Liver (tissue), 9 donors: ENCODE results near the gene AHR. TPM values are rescaled to one million over a fixed set of nuclear protein-coding genes. Genes with fewer than 3 reads are reported as not detected.

ENCODE experiments used
- DNase-seq: peaks from one replicate; pipeline ENCODE4 v3.0.0-alpha.2; 2017; ENCODE audit warnings: low spot score
- H3K27ac ChIP-seq, 2 donors: one replicate each; pipeline ENCODE4 v1.7.0; 2013; ENCODE audit warnings: inconsistent platforms in 2 of 2, low read length in 2 of 2, control low read depth in 1 of 2, low read depth in 1 of 2, mild to moderate bottlenecking in 1 of 2
- H3K27me3 ChIP-seq, 4 donors: one replicate each; pipeline versions ENCODE4 v1.6.1 to v1.7.0; 2013; ENCODE audit warnings: low read length in 3 of 4, inconsistent platforms in 1 of 4, mild to moderate bottlenecking in 1 of 4, moderate library complexity in 1 of 4; ENCODE audit not compliant: control insufficient read depth in 4 of 4, insufficient read depth in 4 of 4
- H3K36me3 ChIP-seq, 4 donors: one replicate each; pipeline versions ENCODE4 v1.6.1 to v1.7.0; 2013; ENCODE audit warnings: low read length in 3 of 4, mild to moderate bottlenecking in 3 of 4, low read depth in 1 of 4, moderate library complexity in 1 of 4; ENCODE audit not compliant: control insufficient read depth in 4 of 4, insufficient read depth in 3 of 4
- H3K4me1 ChIP-seq, 4 donors: one replicate each; pipeline versions ENCODE4 v1.6.1 to v1.7.0; 2013; ENCODE audit warnings: low read length in 3 of 4, mild to moderate bottlenecking in 3 of 4, moderate library complexity in 1 of 4; ENCODE audit not compliant: control insufficient read depth in 4 of 4, insufficient read depth in 4 of 4
- H3K4me3 ChIP-seq, 3 donors: one replicate each; pipeline versions ENCODE4 v1.6.1 to v1.7.0; 2013; ENCODE audit warnings: low read length in 3 of 3, control low read depth in 1 of 3, low read depth in 1 of 3, mild to moderate bottlenecking in 1 of 3
- H3K9ac ChIP-seq, 2 donors: one replicate each; pipeline ENCODE4 v1.7.0; 2013; ENCODE audit warnings: low read length in 2 of 2, mild to moderate bottlenecking in 2 of 2, moderate library complexity in 2 of 2, control low read depth in 1 of 2, low read depth in 1 of 2
- H3K9me3 ChIP-seq, 4 donors: one replicate each; pipeline versions ENCODE4 v1.6.1 to v1.7.0; 2013; ENCODE audit warnings: low read length in 3 of 4; ENCODE audit not compliant: control insufficient read depth in 4 of 4
- CTCF ChIP-seq: fragments of 150-350 bp; IDR thresholded peaks from 2 replicates; pipeline ENCODE4 v1.5.1; 2017; ENCODE audit warnings: improper control_type of control experiment, low read depth, low read length; ENCODE audit not compliant: missing input control
- EGR1 ChIP-seq, 2 donors: IDR thresholded peaks; 2 replicates each; pipeline ENCODE4 v1.6.1; 2016 to 2018; ENCODE audit warnings: antibody characterized with exemption in 2 of 2, low read depth in 2 of 2
- FOXA1 ChIP-seq: IDR thresholded peaks from 2 replicates; pipeline ENCODE4 v1.6.1; 2016; ENCODE audit warnings: antibody characterized with exemption
- FOXA2 ChIP-seq: IDR thresholded peaks from 2 replicates; pipeline ENCODE4 v1.6.1; 2016; ENCODE audit warnings: antibody characterized with exemption
- GABPA ChIP-seq, 2 donors: IDR thresholded peaks in 1 of 2; conservative IDR thresholded peaks in 1 of 2; 2 replicates each; pipeline ENCODE4 v1.6.1; 2016; ENCODE audit warnings: antibody characterized with exemption in 2 of 2, mild to moderate bottlenecking in 1 of 2, moderate library complexity in 1 of 2
- HNF4A ChIP-seq, 2 donors: conservative IDR thresholded peaks; 2 replicates each; pipeline ENCODE4 v1.6.1; 2016; ENCODE audit warnings: antibody characterized with exemption in 2 of 2, mild to moderate bottlenecking in 2 of 2
- HNF4G ChIP-seq: IDR thresholded peaks from 2 replicates; pipeline ENCODE4 v1.6.1; 2016; ENCODE audit warnings: antibody characterized with exemption
- JUND ChIP-seq, 2 donors: IDR thresholded peaks; 2 replicates each; pipeline ENCODE4 v1.6.1; 2016; ENCODE audit warnings: antibody characterized with exemption in 2 of 2
- MAX ChIP-seq: IDR thresholded peaks from 2 replicates; pipeline ENCODE4 v1.6.1; 2016; ENCODE audit warnings: antibody characterized with exemption
- NR2F2 ChIP-seq: IDR thresholded peaks from 2 replicates; pipeline ENCODE4 v1.6.1; 2016; ENCODE audit warnings: antibody characterized with exemption
- RAD21 ChIP-seq, 2 donors: IDR thresholded peaks; 2 replicates each; pipeline ENCODE4 v1.6.1; 2016; ENCODE audit warnings: antibody characterized with exemption in 2 of 2, mild to moderate bottlenecking in 2 of 2
- REST ChIP-seq: IDR thresholded peaks from 2 replicates; pipeline ENCODE4 v1.6.1; 2016; ENCODE audit warnings: antibody characterized with exemption, mild to moderate bottlenecking
- RXRA ChIP-seq, 2 donors: IDR thresholded peaks; 2 replicates each; pipeline ENCODE4 v1.6.1; 2017 to 2018; ENCODE audit warnings: antibody characterized with exemption in 2 of 2, mild to moderate bottlenecking in 1 of 2
- TAF1 ChIP-seq: conservative IDR thresholded peaks from 2 replicates; pipeline ENCODE4 v1.6.1; 2016; ENCODE audit warnings: antibody characterized with exemption, mild to moderate bottlenecking
- YY1 ChIP-seq: IDR thresholded peaks from 2 replicates; pipeline ENCODE4 v1.6.1; 2016; ENCODE audit warnings: antibody characterized with exemption, mild to moderate bottlenecking
- ZBTB33 ChIP-seq: IDR thresholded peaks from 2 replicates; pipeline ENCODE4 v1.6.1; 2016; ENCODE audit warnings: antibody characterized with exemption
- WGBS: extraction: QIAGEN DNeasy Blood & Tissue Kit; methylation state at CpG from one replicate; pipeline ENCODE4 v1.1.7; 2013; 5-methylcytosine and 5-hydroxymethylcytosine counted together
- polyA plus RNA-seq, 2 donors: library from polyadenylated mRNA; stranded (reverse) in 1 of 2; unstranded in 1 of 2; fragments of 200-250 nt in 1 of 2; fragments of >200 nt in 1 of 2; fragmentation: Nextera tagmentation in 1 of 2; extraction: Ambion mirVana in 1 of 2; gene quantifications; one replicate each; pipeline versions ENCODE4 v1.2.1 to v1.2.3, GENCODE V29; 2013 to 2015
- total RNA-seq, 2 donors: library from RNA; depleted of rRNA; stranded (reverse); fragments of >200 nt; gene quantifications; one replicate each; pipeline ENCODE4 v1.2.3, GENCODE V29; 2014
- TF ChIP-seq, protein P1 (sequence below): IDR thresholded peaks from 2 replicates; pipeline ENCODE4 v1.6.1; 2016; ENCODE audit warnings: antibody characterized with exemption
- donor health status: healthy.
- donor health status: healthy.
- donor health status: healthy.
- donor health status: healthy.
- donor health status: healthy.

AHR gene
- total and polyA plus RNA-seq, 4 donors = 9.9 to 61.2 (median 20.1) TPM

DNA sequence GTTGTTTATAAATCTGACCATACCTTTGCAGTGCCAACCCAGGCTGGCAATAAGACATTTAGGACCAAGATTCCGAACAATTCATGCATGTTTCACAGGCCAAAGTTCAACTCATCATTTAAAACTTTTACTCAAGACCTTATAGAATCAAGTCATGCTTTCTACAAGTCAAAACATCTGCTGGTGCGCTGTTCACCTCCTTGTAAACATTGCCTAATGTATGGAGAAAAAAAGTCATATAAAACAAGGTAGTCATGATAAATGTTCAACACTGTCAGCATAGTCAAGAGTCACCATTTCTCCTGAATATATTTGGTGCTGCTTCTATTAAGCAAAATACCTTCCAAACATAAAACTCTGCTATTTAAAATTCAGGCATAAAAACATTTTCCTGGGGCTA, 42.1 kb upstream of the AHR start:
- no peaks in the 10 kb centered on the region for H3K36me3 ChIP-seq
- no peak overlapping the region for H3K9ac ChIP-seq
- H3K4me3 ChIP-seq = no peak overlapping the region
- H3K4me1 ChIP-seq = no peaks in the 10 kb centered on the region
- H3K9me3 ChIP-seq = no peaks in the 10 kb centered on the region
- TF ChIP-seq REST (no peak), RAD21 (IDR thresholded peaks at IDR 0.05) (no peak), EGR1 (IDR thresholded peaks at IDR 0.05; ENCODE audit: low read depth in 2 of 2) (no peak), ZBTB33 (no peak), NR2F2 (no peak), GABPA (IDR thresholded peaks at IDR 0.05 in 1 of 2, conservative IDR thresholded peaks at IDR 0.05 in 1 of 2) (no peak), MAX (no peak), FOXA2 (no peak), CTCF (no peak), JUND (IDR thresholded peaks at IDR 0.05) (no peak), RXRA (IDR thresholded peaks at IDR 0.05) (no peak), FOXA1 (no peak), HNF4G (no peak), YY1 (no peak), TAF1 (no peak)
- TF ChIP-seq, protein P1, sequence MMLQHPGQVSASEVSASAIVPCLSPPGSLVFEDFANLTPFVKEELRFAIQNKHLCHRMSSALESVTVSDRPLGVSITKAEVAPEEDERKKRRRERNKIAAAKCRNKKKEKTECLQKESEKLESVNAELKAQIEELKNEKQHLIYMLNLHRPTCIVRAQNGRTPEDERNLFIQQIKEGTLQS = no peak
- DNase-seq = no peak
- 73% methylated on average over 2 of the region's 2 CpGs for WGBS
- no peak overlapping the region for H3K27ac ChIP-seq
- no peaks in the 10 kb centered on the region for H3K27me3 ChIP-seq

DNA sequence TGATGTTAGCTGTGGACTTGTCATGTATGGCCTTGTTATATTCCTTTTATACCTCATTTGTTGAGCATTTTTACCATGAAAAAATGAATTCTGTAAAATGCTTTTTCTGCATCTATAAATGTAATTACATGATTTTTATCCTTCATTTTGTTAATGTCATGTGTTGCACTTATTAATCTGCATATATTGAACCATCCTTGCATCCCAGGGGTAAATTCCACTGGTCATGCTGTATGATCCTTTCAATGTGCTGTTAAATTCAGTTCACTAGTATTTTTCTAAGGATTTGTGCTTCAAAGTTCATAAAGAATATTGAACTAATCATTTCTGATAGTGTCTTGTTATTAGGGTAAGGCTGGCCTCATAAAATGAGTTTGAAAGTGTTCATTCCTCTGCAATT, 31.9 kb upstream of the AHR start:
- H3K9me3 ChIP-seq = peaks cover 3 to 25% (median 12%) of the 10 kb centered on the region in 4 donors
- no peak for DNase-seq
- H3K4me1 ChIP-seq = no peaks in the 10 kb centered on the region
- no peaks in the 10 kb centered on the region for H3K27me3 ChIP-seq
- no peaks in the 10 kb centered on the region for H3K36me3 ChIP-seq
- no peak overlapping the region for H3K27ac ChIP-seq
- H3K4me3 ChIP-seq = no peak overlapping the region
- H3K9ac ChIP-seq = no peak overlapping the region
- TF ChIP-seq, protein P1 = no peak
- TF ChIP-seq FOXA2 (no peak), NR2F2 (no peak), REST (no peak), HNF4A (conservative IDR thresholded peaks at IDR 0.05) (no peak), YY1 (no peak), FOXA1 (no peak), CTCF (no peak)
